H7 (cell line): ENCODE data around the gene PRMT5. TPM values are rescaled to one million over a fixed set of nuclear protein-coding genes. Genes with fewer than 3 reads are reported as not detected.
"Not testable (repeated sequence)": the region's sequence is repeated elsewhere in the genome, so short reads cannot be mapped to it uniquely, and the experiment has no call there.

Source experiments
- DNase-seq: peaks from one replicate; pipeline ENCODE4 v3.0.0; 2012
- H3K27me3 ChIP-seq: 2 replicates; pipeline ENCODE4 v1.6.0; 2011; ENCODE audit warnings: mild to moderate bottlenecking, low read length; ENCODE audit not compliant: control insufficient read depth, insufficient read depth
- H3K36me3 ChIP-seq: replicated peaks from 2 replicates; pipeline ENCODE4 v1.5.1; 2011; ENCODE audit warnings: low read length; ENCODE audit not compliant: control insufficient read depth, insufficient read depth
- H3K4me3 ChIP-seq: 2 replicates; pipeline ENCODE4 v1.5.1; 2011; ENCODE audit warnings: low read depth, mild to moderate bottlenecking, control low read depth, low read length, moderate library complexity; ENCODE audit not compliant: insufficient read depth
- total RNA-seq: library from RNA; depleted of rRNA; stranded (reverse); fragments of >200 nt; shearing (Covaris generic); gene quantifications from 2 replicates; pipeline ENCODE4 v1.2.3, GENCODE V29; 2014

Gene PRMT5
- total RNA-seq, 1 experiment from 2014 or later = 114 TPM

DNA sequence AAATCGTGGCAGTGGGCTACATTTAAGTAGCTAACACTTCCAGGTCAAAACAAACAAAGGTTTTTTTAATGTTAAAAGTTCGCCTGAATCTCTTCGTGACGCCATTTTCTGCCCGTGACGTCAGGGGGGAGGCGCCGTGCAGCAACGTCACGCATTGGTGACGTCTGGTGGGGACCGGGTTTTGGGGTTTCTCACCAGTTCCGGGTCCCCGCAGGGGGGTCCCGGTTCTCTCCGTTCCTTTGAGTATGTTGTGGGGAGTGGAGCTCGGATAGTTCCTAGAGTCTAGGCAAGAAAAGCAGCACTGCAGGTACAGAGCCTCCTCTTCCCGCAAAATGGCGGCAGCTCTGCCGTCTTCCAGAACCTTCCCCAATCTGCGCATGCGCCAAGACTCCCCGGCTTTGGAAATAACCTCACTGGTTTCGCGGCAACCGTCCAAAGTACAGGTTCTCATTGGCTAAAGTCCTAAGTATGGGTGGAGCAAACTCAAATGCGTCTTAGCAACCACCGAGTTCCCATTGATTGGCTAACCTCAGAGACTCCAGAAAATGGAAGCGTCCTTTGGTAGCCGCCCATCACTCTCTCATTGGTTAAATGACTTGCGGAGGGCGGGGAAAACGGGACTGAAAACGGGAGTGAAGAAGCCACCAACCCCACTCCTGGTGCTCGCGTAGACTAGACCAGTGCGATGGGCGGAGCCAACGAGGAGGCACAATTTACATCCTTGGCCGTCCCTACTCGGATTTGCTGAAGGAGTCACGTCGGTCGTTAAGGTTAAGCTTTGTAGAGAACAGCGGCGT is 10.2 kb downstream of the PRMT5 start, which contains the start of gene RBM23:
Gene RBM23, minus strand, starts transcription at position 346 of the 797 bp plus-strand sequence.
- no peaks in the 10 kb centered on the region for H3K27me3 ChIP-seq
- H3K4me3 ChIP-seq = peak within 1 kb of the TSS; percentile 73
- peaks cover 26% of the 10 kb centered on the region for H3K36me3 ChIP-seq
- peak; percentile 94 for DNase-seq

DNA sequence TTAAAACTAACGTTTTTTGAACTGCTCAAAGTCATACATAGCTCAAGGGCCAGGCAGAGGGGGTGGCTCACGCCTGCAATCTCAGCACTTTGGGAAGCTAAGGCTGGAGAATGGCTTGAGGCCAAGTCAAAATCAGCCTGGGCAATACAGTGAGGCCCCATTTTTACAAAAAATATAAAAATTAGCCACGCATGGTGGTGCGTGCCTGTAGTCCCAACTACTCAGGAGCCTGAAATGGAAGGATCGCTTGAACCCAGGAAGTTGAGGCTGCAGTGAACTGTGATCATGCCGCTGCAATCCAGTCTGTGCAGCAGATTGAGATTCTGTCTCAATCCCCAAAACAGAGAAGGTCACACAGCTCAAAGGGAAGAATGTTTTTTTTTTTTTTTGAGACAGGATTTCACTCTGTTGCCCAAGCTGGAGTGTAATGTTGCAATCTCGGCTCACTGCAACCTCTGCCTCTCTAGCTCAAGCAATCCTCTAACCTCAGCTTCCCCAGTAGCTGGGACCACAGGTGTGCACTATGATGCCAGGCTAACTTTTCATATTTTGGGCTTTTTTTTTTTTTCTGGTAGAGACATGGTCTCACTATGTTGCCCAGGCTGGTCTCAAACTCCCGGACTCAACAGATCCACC is 13.2 kb downstream of the PRMT5 start:
- no peak overlapping the region for H3K4me3 ChIP-seq
- peaks cover 3% of the 10 kb centered on the region for H3K36me3 ChIP-seq
- H3K27me3 ChIP-seq = no peaks in the 10 kb centered on the region
- DNase-seq = no peak

DNA sequence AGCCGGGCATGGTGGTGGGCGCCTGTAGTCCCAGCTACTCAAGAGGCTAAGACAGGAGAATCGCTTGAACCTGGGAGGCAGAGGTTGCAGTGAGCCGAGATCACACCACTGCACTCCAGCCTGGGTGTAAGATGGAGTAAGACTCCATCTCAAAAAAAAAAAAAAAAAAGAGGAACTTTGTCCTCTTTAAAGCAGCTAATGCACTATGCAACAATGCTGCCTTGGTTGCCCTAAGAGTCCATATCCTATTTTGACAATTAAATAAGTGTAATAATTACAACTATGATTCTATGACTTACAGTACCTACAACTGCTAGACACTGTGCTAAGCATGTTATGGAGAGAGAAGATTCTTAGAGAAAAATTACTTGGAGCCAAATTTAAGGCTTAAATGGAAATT is 14.3 kb downstream of the PRMT5 start:
- H3K4me3 ChIP-seq, DNase-seq, H3K27me3 ChIP-seq, H3K36me3 ChIP-seq: not testable (repeated sequence)

DNA sequence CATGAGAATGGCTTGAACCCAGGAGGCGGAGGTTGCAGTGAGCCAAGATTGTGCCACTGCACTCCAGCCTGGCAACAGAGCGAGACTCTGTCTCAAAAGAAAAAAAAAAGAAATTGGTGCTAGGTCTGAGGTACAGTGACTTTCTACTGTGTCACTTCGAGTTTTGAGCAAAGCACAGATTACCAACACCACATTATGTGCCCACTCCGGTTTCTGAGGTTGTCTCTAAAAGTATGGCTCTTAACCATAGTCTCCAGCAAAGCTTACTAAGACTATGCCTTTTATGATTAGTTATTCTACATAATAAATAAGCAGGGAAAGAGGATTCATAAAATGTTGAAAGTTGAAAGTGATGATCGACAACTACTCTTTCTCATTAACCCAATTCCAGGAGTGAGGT is 18.3 kb downstream of the PRMT5 start:
- no peak overlapping the region for H3K4me3 ChIP-seq
- H3K36me3 ChIP-seq = peaks cover 9% of the 10 kb centered on the region
- H3K27me3 ChIP-seq = no peaks in the 10 kb centered on the region
- no peak for DNase-seq

DNA sequence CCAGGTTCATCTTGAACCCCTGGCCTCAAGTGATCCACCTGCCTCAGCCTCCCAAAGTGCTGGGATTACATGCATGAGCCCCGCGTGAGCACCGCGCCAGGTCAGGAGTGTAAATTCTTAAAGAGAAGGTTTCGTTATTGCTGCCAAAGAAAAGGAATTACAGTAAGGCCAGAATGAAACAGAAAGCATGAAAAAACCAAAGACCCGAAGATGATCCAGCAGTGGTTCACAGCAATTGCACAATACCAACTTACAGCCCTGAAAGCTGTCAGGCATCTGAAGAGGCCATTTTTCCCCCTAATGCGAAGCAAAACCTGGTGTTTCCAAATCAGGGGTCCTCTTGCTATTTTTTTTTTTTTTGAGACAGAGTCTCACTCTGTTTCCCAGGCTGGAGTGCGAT is 20.6 kb downstream of the PRMT5 start:
- DNase-seq = no peak
- Histone ChIP-seq H3K4me3 (no peak overlapping the region), H3K27me3 (no peaks in the 10 kb centered on the region), H3K36me3 (peaks cover 24% of the 10 kb centered on the region)

DNA sequence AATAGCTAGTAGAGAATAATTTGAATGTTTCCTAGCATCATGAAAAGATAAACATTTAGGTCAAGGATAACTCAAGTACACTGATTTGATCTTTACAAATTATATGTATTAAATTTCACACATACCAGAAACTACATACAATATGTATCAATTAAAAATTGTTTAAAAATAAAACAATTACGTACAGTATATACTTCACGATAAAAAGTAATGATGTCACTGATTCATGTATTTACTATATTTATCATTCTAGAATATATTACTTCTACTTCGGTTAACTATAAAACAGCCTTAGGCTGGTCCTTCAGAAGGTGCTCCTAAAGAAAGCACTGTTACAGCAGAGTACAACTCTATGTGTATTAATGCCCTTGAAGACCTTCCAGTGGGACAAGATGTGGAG is 21.7 kb downstream of the PRMT5 start:
- H3K4me3 ChIP-seq = no peak overlapping the region
- H3K36me3 ChIP-seq = peaks cover 30% of the 10 kb centered on the region
- H3K27me3 ChIP-seq = no peaks in the 10 kb centered on the region
- DNase-seq = no peak

DNA sequence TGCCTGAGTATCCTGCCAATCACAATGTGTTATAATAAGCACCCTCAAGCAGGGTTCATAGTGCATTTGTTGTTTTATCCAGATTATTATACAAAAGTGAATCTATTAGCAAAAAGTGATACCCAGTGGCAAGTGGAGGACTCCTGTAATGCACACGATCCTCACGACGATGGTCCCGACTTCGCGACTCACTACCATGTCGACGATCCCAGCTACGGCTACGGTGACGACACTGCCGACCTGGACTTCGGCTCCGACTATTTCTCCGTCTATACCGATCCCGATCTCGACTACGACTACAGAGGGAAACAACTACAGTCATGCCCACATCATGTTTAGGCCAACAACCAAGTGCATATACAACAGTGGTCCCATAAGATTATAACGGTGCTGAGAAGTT is 23.1 kb downstream of the PRMT5 start:
- Histone ChIP-seq H3K27me3 (no peaks in the 10 kb centered on the region), H3K36me3 (peaks cover 36% of the 10 kb centered on the region), H3K4me3 (no peak overlapping the region)
- DNase-seq = no peak

DNA sequence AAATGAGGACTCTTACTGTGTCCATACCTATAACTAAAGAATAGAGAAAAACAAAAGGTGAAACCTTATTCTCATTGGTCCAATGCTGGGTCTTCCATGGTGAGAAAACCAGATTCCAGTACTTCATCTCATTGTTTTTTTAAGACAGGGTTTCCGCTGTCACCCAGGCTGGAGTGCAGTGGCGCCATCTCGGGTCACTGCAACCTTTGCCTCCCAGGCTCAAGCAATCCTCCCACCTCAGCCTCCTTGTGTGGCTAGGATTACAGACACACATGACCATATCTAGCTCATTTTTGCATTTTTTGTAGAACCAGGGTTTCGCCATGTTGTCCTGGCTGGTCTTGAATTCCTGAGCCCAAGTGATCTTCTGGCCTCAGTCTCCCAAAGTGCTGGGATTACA is 23.5 kb downstream of the PRMT5 start:
- peaks cover 40% of the 10 kb centered on the region for H3K36me3 ChIP-seq
- no peak overlapping the region for H3K4me3 ChIP-seq
- no peaks in the 10 kb centered on the region for H3K27me3 ChIP-seq
- DNase-seq = no peak

DNA sequence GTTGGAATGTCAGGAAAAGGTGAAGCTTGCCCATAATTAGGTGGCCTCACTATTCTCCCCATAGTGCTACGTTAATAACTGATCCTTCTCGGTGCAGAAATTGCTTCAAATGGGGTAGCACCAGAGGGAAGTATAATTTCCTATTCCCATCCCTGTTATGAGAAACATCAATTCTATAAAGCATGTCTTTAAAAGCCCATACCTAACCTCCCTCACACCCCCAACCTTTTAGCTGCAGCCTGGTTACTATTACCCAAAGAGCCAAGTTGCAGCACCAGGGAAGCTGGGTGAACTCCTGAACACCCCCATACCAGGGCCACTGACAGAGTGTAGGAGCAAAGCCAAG is 25.5 kb downstream of the PRMT5 start:
- no peak for DNase-seq
- peaks cover 36% of the 10 kb centered on the region for H3K36me3 ChIP-seq
- peaks cover under 1% of the 10 kb centered on the region; the same call in 1 of the 2 replicates for H3K27me3 ChIP-seq
- no peak overlapping the region for H3K4me3 ChIP-seq

DNA sequence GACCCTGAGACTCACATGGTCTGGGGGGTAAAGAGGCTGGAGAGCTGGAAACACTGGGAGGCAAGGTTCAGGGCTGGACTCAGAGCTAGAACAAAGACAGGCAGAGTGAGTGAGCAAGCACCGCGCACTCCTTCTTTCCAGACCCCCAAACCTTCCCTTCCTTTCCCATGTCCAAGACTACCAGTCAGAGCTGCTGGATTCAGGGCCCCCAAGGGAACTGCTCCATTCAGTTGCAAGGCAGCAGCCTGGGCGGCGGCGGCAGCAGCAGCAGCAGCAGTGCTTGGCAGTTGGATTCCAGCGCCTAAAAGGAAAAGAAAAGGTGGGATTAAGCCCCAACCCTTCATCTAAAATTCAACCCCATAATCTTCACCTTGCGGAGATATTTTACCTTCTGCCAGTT is 27.4 kb downstream of the PRMT5 start:
- no peak for DNase-seq
- peaks cover 19% of the 10 kb centered on the region for H3K27me3 ChIP-seq
- H3K36me3 ChIP-seq = peaks cover 35% of the 10 kb centered on the region
- H3K4me3 ChIP-seq = no peak overlapping the region

DNA sequence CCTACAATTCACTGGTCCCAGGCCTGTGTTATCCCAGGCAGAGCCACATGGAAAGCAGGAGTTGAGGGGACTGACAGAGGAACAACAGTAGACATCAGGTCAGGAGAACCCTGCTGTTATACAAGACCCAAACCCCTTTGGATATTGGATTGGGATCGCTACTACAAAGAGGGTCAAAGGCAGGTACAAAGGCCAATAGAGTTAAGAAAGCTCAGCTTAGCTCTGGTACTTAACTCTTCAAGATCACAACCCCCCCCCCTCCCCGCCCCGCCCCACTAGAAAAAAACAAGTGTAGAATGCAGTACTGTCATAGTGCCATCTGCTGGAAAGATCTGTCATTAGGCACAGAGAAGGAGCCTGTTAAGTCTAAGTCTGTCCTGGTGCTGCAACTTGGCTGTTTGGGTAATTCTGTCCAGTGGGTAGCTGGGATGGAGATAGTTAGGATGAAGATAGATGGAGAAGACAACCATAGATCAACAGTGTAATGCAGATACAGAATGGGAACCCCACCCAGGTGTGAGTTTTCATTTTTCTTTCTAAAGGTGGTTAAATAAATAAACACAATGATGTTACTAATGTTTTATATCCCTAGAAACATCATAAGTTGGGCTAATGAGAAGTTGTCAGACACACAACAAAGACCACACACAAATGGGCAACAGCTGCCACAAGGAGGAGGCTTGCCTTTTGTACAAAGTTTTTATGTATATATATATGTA is 28.9 kb downstream of the PRMT5 start:
- peaks cover 33% of the 10 kb centered on the region for H3K27me3 ChIP-seq
- peak; percentile 83 for DNase-seq
- no peak overlapping the region for H3K4me3 ChIP-seq
- H3K36me3 ChIP-seq = peaks cover 26% of the 10 kb centered on the region

DNA sequence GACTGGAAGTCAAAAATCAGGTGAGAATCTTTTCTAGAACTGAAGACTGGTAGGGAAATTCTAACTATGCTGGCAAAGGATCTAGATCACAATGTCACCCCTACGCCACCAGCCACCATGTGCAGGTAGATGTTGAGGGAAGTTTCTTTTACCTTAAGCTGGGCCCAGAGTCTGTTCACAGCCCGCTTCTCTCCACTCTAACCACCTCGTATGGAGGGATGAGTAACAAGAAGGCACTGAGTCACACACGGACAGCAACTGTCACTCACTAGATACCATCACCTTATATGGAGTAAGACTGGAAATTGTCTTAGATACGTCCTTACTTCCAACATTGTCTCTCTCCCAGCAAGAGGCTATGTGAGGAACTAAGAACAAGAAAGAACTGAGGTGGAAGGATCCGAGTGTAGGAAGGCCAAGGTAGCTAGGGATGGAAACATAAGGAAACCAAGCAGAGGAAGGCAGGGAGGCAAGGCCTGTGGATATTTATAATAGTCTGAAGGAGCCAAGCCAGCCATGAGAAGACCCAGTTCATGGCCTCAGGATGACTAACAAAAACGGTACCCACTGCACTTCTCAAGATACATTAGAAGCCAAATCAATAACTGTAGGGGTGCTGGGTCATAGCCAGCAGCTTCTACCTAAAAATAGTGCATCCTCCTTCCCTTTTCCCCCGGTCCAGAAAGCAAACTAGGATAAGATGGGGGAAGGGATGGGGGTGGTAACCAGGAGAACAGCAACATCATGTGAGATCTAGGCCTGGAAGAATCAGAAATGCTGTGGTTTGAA is 30.7 kb downstream of the PRMT5 start:
- Histone ChIP-seq H3K27me3 (peaks cover 33% of the 10 kb centered on the region), H3K4me3 (no peak overlapping the region), H3K36me3 (peaks cover 16% of the 10 kb centered on the region)
- DNase-seq = no peak

DNA sequence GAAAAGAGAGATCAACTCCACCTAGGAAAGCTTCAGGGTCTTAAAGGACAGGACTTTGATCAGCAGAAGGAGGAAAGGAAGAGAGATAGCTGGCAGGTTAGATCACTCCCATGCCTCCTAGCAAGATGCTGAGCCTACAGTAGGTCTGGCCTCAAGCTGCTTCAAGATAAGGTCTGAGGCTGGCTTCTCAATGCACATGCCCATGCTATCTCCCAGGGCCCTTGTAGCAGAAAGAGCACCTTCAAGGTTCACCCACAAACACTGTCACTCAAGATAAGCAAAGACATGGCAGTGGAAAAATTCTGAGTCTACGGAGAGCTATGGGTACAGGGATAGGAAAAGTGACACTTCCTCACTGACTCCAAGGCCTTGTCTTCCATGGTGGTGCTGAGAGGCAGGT is 31.8 kb downstream of the PRMT5 start:
- H3K4me3 ChIP-seq = no peak overlapping the region

DNA sequence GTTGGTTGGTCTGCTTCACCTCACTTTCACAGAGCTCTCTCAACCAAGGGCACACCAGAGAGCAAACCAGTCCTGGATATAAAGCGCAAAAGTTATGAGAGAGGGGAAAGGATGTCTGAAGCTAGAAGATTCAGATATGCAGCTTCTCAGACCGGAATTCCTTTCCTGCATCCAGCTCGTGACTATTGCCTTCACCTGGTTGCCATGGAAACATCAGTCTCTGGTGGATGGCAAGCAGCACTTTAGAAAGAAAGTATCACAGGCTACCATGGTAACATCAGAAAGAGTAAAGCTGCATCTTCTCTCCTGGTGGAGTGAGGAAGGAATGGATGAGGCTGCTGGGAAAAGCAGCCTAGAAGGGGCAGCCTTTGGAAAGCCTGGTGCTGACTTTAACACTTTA is 32.4 kb downstream of the PRMT5 start:
- peak; percentile 42 for DNase-seq
- Histone ChIP-seq H3K27me3 (peaks cover 33% of the 10 kb centered on the region), H3K4me3 (no peak overlapping the region), H3K36me3 (peaks cover 10% of the 10 kb centered on the region)

More for the DNA sequence above, 31.8 kb downstream of the PRMT5 start:
- no peak for DNase-seq
- H3K36me3 ChIP-seq = peaks cover 10% of the 10 kb centered on the region
- peaks cover 33% of the 10 kb centered on the region for H3K27me3 ChIP-seq
